Endometrium (tissue), 2 donors: ENCODE results near the gene SERPINA1.

Source experiments
- FAIRE-seq: peaks from 2 replicates; lab custom pipeline; 2012; peaks lifted over from hg19 to GRCh38; lab: Jason Lieb, UNC
- donor health status: control.
- donor health status: control.

Gene SERPINA1

DNA sequence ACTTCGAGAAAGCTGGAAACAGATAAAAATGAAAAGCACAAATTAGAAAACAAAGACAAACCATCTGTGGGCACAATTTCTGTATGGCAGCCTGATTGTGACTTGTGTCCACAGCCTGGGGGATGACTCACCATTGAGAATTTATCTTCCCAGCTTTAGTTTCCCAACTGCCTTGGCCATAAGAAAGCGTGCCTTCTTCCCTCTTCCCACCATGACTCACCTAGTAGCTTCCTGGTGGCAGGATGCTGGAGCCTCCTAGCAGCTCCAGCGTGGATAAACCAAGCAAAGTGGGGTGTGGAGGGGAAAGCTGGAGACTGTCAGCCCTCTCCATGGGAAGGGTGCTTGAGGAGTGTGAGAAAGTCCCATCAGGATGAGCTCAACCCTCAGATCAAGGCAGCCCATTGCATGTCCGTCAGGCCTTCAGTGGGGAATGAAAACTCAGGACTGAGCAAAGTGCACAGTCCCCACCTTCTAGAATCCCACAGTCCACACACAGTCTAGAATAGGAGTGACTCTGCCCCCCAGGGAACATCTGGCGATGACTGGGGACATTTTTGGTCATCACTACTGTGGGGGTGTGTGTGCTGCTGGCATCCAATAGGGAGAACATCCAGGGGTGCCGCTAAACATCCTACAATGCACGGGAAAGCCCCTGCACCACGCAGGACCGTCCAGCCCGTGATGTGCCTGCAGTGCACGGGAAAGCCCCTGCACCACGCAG, 42.9 kb downstream of the SERPINA1 start:
- no peak for FAIRE-seq

DNA sequence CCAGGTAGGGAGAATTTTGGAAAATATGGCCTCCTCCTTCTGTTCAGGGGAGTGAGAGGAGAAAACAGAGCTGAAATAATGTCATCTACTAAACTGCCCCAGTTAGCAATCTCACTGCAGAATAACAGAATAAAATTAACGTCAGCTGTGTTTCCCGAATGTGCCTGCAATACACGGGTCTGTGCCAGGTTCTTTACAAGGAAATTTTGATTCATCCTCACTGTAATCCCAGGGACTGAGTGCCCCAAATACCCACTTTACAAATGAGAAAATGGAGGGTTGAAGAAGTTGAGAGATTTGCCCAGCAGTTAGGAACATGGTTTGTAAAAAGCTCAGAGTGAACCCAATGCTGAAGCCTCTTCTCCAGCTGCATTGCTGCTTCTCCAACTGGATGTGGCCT, 44.0 kb downstream of the SERPINA1 start:
- FAIRE-seq = no peak

DNA sequence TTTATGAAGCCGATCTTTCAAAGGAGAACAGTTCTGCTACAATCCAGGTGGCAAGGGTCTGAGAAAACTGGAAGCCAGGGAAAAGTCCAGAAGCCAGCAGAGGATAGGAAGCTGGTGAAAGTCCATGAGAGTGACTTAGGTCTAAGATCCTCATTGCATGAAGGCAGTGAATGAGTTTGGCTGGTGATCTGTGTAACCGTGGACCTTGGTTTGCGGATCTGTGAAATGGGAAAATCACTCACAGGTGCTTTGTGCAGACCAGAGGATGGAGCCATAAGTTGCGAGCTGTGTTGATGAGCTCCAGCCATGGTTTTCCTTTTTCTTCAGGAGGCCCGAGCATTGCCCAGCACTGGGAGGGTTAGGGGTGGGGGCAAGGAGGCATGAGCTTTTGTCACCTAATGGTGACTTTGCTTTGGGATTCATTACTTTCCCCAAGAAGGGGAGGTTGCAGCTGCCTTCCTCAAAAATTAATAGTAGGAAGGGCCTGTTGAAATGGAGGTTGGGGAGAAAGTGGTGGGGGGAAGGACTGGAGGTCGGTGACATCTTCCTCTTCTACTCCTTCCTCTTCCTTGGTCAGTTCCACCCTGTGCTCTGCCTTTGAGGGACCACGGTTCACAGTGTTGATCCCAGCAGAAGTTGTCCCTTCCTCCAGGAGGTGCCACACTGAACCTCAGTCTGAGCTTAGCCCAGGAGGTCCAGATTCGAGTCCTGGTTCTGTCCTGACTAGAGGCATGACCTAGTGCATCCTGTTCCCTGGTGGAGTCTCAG, 45.0 kb downstream of the SERPINA1 start:
- FAIRE-seq = no peak

DNA sequence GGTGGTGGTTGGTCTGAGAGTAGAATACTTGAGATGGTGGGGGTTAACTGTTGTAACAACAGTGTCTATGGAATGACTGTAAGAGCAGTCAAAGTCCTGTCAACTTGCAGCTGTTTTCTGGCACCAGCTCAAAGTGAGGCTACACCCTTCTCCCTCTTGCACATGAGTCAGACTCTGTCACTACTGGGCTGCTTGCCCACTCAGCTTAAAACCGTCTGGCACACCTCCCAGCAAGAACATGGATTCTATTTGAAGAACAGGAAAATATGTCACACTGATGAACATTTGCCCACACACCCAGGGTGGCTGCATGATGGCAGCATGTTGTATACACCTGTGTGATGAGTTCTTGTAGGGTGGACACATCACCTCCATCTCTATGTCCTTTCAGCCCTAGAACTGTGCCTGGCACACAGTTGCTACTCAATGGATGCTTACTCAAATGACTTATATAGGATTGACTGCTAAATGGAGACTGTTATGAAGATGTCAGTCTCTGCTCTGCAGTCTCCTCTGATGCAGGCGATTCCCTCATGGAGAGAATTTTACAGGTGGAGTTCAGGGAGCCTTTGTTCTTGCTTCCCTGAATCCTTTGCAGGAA, 46.0 kb downstream of the SERPINA1 start:
- FAIRE-seq = no peak

DNA sequence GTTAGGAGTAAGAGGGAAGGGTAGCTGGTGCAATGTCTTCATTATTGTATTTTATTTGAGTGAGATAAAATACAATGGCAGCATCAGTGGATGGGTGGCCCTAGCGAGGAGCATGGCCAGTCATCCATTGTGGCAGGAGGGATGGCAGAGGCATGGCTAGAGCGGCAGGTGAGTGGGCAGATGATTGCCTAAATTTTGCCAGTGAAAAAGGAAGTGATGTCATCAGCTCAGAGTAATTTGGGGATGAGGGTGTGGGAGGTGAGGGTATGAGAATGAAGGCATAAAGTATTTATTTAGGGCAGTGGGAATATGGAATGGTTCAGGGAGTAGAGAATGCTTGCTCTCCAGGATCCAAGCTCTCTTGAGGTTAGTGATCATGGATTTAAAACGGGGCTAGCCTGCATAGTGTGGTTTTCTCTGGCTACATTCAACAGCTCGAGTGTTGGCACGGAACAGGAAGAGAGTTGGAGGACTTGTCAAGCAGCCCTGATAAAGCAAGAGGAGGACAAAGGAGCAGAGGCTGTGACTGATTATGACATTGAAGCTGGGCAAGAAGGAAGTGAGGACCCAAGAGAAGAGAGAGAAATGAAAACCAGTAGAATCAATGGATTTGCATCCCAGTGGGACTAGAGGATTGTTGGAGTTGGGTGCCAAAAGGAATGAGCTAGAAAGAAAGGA, 46.6 kb downstream of the SERPINA1 start:
- FAIRE-seq = no peak

DNA sequence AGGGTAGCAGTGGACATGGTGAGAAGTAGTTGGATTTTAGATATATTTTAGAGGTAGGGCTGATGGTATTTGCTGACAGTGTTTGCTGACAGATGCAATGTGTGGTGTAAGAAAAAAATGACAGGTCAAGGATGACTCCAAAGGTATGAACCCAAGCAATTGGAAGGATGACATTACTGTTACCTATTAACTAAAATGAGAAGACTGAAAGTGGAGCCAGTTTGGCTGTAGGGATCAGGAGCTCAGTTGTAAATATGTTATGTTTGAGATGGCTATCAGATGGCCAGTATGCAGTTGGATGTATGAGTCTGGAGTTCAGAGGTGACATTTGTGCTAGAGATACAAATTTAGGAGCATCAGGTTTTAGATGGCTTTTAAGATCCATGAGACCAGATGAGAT, 47.9 kb downstream of the SERPINA1 start:
- no peak for FAIRE-seq

DNA sequence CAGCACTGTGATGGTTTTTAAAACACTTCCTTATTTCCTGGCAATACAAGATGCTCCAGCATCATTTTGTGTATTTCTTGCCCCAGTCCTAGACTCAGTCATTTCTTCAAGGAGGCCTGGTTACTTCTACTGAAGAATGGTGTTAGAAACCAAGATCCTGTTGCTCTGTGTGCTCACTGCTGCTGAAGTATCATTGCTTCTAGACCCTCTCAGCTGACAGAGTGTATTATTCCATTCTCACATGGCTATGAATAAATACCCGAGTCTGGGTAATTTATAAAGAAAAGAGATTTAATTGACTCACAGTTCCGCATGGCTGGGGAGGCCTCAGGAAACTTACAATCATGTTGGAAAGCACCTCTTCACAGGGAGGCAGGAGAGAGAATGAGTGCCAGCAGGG, 50.4 kb downstream of the SERPINA1 start:
- no peak for FAIRE-seq

DNA sequence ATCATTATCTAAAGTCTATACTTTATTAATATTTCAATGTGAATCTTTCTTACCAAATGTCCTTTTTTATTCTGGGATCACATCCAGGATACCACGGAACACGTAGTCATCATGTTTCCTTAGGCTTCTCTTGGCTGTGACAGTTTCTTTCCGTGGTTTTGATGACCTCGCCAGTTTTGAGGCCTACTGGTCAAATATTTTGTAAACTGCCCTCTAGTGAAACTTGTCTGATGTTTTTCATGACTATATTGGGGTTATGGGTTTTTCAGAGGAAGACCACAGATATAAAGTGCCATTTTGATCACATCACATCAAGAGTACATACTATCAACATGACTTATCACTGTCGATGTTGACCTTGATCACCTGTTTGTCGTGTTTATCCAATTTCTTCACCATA, 51.1 kb downstream of the SERPINA1 start:
- FAIRE-seq = no peak

DNA sequence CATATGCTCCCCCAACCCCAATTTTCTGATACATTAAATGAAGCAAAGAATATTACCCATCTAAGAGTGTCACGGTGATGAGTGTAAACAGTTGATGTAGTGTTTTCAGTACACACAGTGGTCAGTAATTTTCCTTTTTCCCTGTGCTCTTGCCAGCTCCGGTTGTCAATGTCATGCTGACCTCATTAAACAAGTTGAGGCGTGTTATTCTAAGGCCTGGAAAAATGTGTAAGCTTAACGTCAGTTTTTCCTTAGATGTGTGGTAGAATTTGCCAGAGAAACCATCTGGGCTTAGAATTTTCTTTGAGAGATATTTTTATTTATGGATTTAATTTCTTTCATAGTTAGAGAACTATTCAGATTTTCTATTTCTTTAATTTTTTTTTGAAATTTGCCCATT, 53.5 kb downstream of the SERPINA1 start:
- peak; percentile 83 for FAIRE-seq

DNA sequence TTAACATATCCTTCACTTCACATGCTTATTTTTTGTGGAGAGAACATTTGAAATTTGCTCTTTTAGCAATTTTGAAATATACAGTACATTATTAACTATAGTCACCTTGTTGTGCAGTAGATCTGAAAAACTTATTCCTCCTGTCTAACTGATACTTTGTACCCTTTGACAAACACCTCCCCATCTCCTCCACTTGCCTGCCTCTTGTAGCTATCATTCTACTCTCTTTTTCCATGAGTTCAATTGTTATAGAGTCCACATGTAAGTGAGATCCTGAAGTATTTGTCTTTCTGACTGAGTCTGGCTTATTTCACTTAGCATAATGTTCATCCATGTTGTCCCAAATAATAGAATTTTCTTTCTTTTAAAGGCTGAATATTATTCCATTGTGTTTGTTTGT, 55.8 kb downstream of the SERPINA1 start:
- no peak for FAIRE-seq

DNA sequence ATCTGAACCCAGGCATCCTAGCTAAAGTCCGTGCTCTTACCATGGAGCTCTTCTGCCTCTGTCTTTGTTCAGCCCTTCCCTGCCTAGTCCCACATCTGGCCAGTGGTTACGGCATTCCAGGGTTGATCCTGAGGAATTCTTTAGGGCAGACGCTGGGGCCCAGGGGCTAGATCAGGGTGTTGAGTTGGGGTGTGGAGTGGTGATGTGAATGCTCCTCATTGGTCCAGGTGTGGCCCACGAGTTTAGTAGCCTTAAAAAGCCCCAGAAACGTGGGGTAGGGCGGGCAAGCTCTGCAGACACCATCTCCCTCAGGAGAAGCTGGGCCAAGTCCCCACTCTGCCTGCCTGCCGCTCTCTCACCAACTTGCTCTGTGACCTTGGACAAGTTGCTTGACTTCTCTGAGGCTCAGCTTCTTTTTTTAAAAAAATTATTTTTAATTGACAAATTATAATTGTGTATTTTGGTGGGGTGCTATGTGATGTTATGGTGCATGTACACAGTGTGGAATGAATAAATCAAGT, 56.3 kb downstream of the SERPINA1 start:
- FAIRE-seq = no peak

DNA sequence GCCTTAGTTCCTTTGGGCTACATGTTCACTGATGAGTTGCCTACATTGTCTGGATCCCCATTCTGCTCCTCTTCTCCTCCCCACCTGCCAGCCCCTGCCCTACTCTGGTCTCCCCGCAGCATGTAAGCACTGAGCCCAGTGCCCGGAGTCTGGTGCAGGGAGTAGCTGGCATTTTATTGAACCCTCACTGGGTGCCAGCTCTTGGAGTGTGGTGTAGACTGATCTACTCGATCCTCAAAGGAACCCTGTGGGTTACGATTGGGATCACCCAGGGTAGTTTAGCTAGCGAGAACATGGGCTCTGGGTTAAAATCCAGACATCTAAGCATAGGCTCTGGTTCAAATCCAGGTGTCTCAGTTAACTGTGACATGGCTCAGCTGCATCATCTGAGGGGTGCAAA, 56.9 kb downstream of the SERPINA1 start:
- FAIRE-seq = no peak

DNA sequence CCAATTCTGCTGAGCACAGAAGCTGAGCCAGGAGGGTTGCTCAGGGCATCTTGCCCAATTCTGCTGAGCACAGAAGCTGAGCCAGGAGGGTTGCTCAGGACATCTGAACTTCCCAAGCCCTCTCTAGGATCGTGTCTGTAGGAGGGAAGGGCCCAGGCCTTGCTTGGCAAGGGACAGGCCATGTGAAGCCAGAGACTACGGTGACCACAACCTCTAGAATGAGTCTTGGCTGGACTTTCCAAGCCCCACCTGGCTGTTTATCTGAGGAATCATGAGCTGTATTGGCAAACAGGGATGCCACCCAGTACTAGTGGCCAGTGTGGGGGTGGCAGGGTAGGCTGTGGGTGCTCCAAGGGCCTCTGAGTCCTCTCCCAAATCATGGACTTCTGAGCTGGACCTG, 57.5 kb downstream of the SERPINA1 start:
- no peak for FAIRE-seq

DNA sequence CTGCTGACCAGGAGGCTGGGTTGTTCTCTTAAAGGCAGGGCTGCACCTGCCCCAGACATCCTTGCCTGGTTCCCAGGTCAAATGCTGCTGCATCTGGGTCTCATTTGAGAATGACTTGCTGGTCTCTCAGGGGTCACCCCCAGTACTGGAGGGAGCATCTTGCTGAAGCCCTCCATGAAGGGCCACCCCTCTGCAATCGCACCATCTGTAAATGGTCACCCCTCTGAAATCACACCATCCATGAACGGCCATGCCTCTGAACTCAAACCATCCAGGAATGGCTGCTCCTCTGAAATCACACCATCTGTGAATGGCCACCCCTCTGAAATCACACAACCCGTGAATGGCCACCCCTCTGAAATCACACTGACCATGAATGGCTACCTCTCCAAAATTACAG, 58.0 kb downstream of the SERPINA1 start:
- no peak for FAIRE-seq

DNA sequence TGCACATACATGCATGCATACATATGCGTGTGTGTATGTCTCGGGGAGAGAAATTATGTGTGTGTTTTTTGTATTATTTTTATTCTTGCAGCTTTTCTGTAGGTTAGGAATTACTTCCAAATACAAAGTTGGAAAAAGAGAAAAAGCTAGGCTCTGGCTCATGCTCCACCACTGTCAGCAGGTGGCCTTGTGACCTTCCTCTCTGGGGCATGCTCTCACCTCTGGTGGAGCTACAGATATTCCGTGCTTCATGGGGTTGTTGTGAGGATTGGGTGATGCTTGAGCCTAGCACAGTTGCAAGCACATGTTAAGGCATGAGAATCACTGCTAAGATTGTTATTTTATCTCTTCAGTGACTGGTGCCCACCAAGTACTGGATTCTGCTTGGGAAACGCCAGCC, 58.5 kb downstream of the SERPINA1 start:
- FAIRE-seq = no peak

DNA sequence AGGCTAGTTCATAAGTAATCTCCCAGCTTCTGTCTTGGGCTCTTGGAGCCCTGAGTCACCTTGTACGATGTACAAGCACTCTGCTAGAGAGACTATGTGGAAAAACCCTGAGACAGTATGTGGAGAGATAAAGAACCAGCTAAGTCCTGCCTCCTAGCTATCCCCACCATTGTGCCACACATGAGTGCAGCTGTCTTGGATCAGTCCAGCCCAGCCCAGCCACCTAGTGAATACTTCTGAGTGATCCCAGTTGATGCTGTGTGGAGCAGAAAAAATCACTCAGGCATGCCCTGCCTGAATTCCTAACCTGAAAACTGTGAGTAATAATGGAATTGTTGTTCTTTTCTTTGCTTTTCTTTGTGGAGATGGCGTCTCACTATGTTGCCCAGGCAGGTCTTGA, 60.2 kb downstream of the SERPINA1 start:
- FAIRE-seq = no peak
